Uterus (tissue), 4 donors: ENCODE results near the gene ITPR3. TPM values are rescaled to one million over a fixed set of nuclear protein-coding genes. Genes with fewer than 3 reads are reported as not detected.

Experiments
- DNase-seq, 2 donors: peaks; one replicate each; pipeline ENCODE4 v3.0.0-alpha.2; 2019 to 2020
- H3K27ac ChIP-seq, 2 donors: fragments of 200-600 bp; sonication (generic); 1 replicate in 1 of 2; 2 replicates in 1 of 2; pipeline ENCODE4 v1.5.1; 2016 to 2018
- H3K27me3 ChIP-seq, 2 donors: fragments of 200-600 bp; sonication (generic); one replicate each; pipeline ENCODE4 v1.5.1; 2018 to 2019; ENCODE audit warnings: control low read depth in 1 of 2
- H3K36me3 ChIP-seq, 2 donors: fragments of 200-600 bp; sonication (generic); one replicate each; pipeline ENCODE4 v1.5.1; 2019; ENCODE audit warnings: control low read depth in 1 of 2
- H3K4me1 ChIP-seq, 2 donors: fragments of 200-600 bp; sonication (generic); one replicate each; pipeline ENCODE4 v1.5.1; 2018 to 2019; ENCODE audit warnings: control low read depth in 1 of 2
- H3K4me3 ChIP-seq, 2 donors: fragments of 200-600 bp; sonication (generic); 1 replicate in 1 of 2; 2 replicates in 1 of 2; pipeline ENCODE4 v1.5.1; 2018 to 2019; ENCODE audit warnings: mild to moderate bottlenecking in 1 of 2
- H3K9me3 ChIP-seq, 2 donors: fragments of 200-600 bp; sonication (generic); one replicate each; pipeline ENCODE4 v1.5.1; 2019; ENCODE audit warnings: control low read depth in 1 of 2
- POLR2A ChIP-seq, 2 donors: fragments of 450-650 bp; IDR thresholded peaks; one replicate each; pipeline ENCODE4 v1.6.1; 2016; ENCODE audit warnings: antibody characterized with exemption in 2 of 2, mild to moderate bottlenecking in 1 of 2, moderate library complexity in 1 of 2
- intact Hi-C: fragments of 100-400 bp; cut with DNase I; formaldehyde crosslinking; loops from one replicate; pipeline ENCODE4 v1.15.1; 2023; ENCODE audit warnings: low total_unique reads
- total RNA-seq, 4 donors: library from RNA; depleted of rRNA in 3 of 4; stranded (reverse); fragments of >200 nt in 3 of 4; gene quantifications; one replicate each; pipeline versions ENCODE4 v1.1.0 to v1.2.4, GENCODE V29; 2014 to 2023
- TF ChIP-seq, protein P1 (sequence below), 4 experiments: fragments of 200-600 bp in 2 of 4; fragments of 450-650 bp in 2 of 4; sonication (generic) in 2 of 4; IDR thresholded peaks; one replicate each; pipeline ENCODE4 v1.5.1; 2016 to 2019; ENCODE audit warnings: antibody characterized with exemption in 4 of 4, mild to moderate bottlenecking in 2 of 4, moderate library complexity in 1 of 4
- donor health status: DM: yes; HTN: yes; CAD: no.

The ITPR3 gene
- total RNA-seq, 4 donors from 2014 or later: 11.2 to 27.6 (median 16.1) TPM

DNA sequence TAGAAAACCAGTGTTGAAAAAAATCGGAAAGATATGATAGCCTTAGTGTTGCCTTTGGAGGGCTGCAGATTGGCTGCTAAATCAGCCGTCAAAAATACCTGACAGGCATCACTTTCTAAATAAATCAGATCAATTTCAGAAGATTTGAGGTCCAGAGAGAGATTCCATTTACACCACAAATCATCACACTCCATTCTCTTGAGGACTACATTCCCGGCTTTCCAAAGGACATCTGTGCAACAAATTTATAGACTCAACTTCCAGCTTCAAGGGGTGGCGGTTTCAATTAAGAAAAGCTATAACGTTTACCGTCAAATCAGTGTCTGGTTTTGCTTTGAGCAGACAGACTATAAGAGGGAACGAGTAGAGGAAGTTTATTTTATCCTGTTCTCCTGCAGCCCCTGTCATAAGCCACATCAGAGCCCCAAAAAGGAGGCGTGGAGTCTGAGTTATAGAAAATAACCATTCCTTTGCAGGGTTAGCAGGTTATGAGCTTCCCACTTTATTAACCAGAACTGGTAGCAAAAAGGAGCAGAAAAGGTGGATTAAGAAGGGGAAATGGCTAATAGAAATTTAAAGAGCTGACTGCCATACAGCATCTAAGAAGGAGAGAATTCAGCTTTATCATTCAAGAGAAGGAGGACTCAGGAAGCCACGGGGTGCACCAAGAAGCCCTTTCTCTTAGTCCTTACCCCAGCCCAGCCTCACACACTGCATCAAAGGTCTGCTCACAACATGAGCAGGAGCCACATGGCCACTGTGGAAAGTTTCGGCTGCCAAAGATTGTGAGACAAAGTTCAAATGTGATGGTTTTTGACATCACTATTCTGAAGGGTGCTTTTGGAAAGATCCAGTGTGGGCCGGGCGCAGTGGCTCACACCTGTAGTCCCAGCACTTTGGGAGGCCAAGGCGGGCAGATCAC lies 103.2 kb downstream of the ITPR3 start:
- no peak for DNase-seq
- TF ChIP-seq POLR2A (IDR thresholded peaks at IDR 0.05): no peak
- TF ChIP-seq, protein P1, sequence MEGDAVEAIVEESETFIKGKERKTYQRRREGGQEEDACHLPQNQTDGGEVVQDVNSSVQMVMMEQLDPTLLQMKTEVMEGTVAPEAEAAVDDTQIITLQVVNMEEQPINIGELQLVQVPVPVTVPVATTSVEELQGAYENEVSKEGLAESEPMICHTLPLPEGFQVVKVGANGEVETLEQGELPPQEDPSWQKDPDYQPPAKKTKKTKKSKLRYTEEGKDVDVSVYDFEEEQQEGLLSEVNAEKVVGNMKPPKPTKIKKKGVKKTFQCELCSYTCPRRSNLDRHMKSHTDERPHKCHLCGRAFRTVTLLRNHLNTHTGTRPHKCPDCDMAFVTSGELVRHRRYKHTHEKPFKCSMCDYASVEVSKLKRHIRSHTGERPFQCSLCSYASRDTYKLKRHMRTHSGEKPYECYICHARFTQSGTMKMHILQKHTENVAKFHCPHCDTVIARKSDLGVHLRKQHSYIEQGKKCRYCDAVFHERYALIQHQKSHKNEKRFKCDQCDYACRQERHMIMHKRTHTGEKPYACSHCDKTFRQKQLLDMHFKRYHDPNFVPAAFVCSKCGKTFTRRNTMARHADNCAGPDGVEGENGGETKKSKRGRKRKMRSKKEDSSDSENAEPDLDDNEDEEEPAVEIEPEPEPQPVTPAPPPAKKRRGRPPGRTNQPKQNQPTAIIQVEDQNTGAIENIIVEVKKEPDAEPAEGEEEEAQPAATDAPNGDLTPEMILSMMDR (IDR thresholded peaks at IDR 0.05): no peak
- Histone ChIP-seq H3K27ac (no peak overlapping the region), H3K27me3 (no peaks in the 10 kb centered on the region), H3K36me3 (no peaks in the 10 kb centered on the region), H3K9me3 (no peaks in the 10 kb centered on the region), H3K4me1 (no peaks in the 10 kb centered on the region), H3K4me3 (no peak overlapping the region)
- intact Hi-C loops: no loop called here

DNA sequence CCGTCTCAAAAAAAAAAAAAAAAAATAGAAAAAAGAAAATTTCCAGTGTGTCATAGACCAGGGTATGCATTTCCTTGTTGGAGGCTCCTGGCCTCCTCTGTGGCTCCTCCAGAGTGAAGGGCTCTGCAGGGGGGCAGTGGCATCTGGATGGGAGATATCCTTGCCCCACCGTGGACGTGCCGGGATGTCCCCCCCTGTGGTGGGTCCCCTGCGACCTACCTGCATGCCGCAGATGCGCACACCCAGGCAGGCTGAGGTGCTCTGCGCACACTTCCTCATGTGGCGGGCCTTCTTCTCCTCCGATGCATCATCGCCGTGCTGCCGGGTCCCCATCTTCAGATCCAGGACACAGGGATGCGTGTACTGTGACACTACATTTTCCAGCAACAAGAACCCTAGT lies 104.1 kb downstream of the ITPR3 start:
- H3K36me3 ChIP-seq: no peaks in the 10 kb centered on the region
- no peaks in the 10 kb centered on the region for H3K4me1 ChIP-seq
- DNase-seq: no peak
- H3K27me3 ChIP-seq: no peaks in the 10 kb centered on the region
- no peaks in the 10 kb centered on the region for H3K9me3 ChIP-seq
- intact Hi-C loops: no loop called here
- no peak overlapping the region for H3K27ac ChIP-seq
- no peak for TF ChIP-seq POLR2A (IDR thresholded peaks at IDR 0.05)
- TF ChIP-seq, protein P1 (IDR thresholded peaks at IDR 0.05): no peak
- no peak overlapping the region for H3K4me3 ChIP-seq

DNA sequence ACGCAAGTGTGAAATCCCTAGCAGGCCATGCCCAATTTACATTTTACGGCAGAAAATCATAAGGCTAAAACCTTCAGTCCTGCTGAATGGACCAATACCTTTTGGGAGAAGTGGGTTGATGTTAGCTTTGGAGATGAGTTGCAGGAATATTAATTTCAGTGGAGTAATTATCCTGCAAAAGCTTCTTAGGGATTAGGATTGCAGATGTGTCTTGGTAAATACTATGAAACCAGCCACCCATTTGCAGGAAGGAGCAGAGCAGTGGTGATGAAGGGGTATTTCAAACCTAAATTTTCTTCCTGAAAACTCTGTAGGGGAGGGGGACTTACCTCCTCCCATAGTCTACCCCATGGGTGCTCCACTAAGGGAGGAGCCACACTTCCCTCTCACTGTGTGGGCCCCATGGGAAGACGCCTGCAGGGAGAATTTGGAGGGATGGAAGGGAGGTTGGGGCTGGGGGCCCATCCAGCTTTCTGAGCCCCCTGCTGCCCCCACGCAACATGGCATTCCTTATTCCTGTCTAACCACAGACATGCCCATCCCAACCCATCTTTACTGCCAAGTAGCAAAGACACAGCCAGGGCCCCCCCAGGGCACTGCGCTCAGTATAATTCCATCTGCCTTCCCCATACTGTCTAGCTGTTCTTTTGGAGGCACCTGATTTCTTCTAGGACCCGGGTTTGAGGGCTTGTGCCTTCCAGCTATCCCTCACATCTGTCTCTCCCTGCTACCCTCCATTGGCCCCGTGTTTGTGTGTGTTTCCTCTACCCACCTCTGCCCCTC lies 105.0 kb downstream of the ITPR3 start:
- intact Hi-C loops: no loop called here
- no peaks in the 10 kb centered on the region for H3K4me1 ChIP-seq

DNA sequence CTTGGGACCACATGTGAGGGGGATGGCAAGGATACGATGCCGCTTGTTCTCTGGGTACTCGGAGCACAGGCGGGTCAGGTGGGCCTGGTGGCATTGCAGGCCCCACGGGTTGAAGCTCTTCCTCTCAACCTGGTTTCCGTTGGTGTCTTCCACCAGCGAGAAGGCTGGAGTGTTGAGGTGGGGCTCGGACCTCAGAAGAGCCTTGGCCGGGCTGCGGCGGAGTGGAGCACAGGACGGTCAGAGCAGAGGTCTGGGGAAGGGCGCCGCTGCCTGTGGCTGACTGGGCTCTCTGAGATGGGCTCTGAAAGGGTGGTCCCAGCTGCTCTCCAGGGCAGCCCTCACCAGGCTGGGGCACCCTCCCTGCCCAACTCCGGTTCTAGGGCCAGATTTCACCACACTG lies 105.6 kb downstream of the ITPR3 start:
- intact Hi-C loops: no loop called here
- TF ChIP-seq POLR2A (IDR thresholded peaks at IDR 0.05): no peak
- TF ChIP-seq, protein P1 (IDR thresholded peaks at IDR 0.05): no peak
- no peaks in the 10 kb centered on the region for H3K36me3 ChIP-seq
- H3K4me1 ChIP-seq: no peaks in the 10 kb centered on the region
- no peaks in the 10 kb centered on the region for H3K9me3 ChIP-seq
- no peak for DNase-seq
- no peak overlapping the region for H3K27ac ChIP-seq
- H3K4me3 ChIP-seq: no peak overlapping the region
- H3K27me3 ChIP-seq: no peaks in the 10 kb centered on the region

More for the DNA sequence above, 105.0 kb downstream of the ITPR3 start:
- no peaks in the 10 kb centered on the region for H3K36me3 ChIP-seq
- H3K4me3 ChIP-seq: no peak overlapping the region
- no peak for DNase-seq
- H3K9me3 ChIP-seq: no peaks in the 10 kb centered on the region
- no peaks in the 10 kb centered on the region for H3K27me3 ChIP-seq
- TF ChIP-seq, protein P1 (IDR thresholded peaks at IDR 0.05): no peak
- TF ChIP-seq POLR2A (IDR thresholded peaks at IDR 0.05): no peak
- no peak overlapping the region for H3K27ac ChIP-seq

DNA sequence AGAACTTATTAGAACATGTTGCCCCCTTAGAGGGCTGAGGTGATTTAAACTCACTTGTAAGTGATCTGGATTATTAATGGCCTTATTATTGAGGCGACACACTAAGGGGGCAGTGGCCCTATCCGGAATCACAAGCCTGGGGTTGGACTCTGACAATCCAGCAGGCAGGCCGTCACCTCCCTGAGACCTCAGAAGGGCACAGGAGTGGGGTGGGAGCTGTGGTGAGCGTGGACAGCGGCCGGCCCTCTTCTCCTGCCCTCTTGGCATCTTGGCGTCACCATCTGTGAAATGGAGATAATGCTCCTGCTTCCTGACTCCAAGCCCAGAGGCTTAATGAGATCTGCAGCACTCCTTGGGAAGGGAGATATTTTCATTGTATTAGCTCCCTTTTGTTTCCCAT lies 106.0 kb downstream of the ITPR3 start:
- H3K36me3 ChIP-seq: no peaks in the 10 kb centered on the region
- H3K27me3 ChIP-seq: no peaks in the 10 kb centered on the region
- intact Hi-C loops: no loop called here
- no peaks in the 10 kb centered on the region for H3K9me3 ChIP-seq
- H3K4me3 ChIP-seq: no peak overlapping the region
- TF ChIP-seq, protein P1 (IDR thresholded peaks at IDR 0.05): no peak
- TF ChIP-seq POLR2A (IDR thresholded peaks at IDR 0.05): no peak
- DNase-seq: no peak
- no peak overlapping the region for H3K27ac ChIP-seq
- no peaks in the 10 kb centered on the region for H3K4me1 ChIP-seq
